H1 (cell line): ENCODE data around the gene EFCAB8. TPM values are rescaled to one million over a fixed set of nuclear protein-coding genes. Genes with fewer than 3 reads are reported as not detected.

Experiments used
- CTCF ChIA-PET: fragments of 300-600 bp; sonication (Branson Sonifier 250); formaldehyde crosslinking; loops from one replicate; lab custom pipeline; 2021; ENCODE audit not compliant: partially characterized antibody; lab: Charles Lee
- POLR2A ChIA-PET: fragments of 300-600 bp; sonication (Branson Sonifier 250); formaldehyde crosslinking; loops from one replicate; lab custom pipeline; 2021; ENCODE audit warnings: inconsistent platforms; ENCODE audit not compliant: partially characterized antibody; lab: Charles Lee
- DNase-seq, 2 experiments: peaks; one replicate each; pipeline versions ENCODE4 v3.0.0 to v3.0.0-alpha.2; 2010 to 2022; ENCODE audit warnings: low spot score in 2 of 2, low read depth in 1 of 2, mixed read lengths in 1 of 2
- FAIRE-seq: peaks from 2 replicates; lab custom pipeline; 2011; peaks lifted over from hg19 to GRCh38; lab: Jason Lieb, UNC
- H2AFZ ChIP-seq: 2 replicates; pipeline ENCODE4 v1.8.1; 2012; ENCODE audit warnings: low read length, inconsistent platforms
- H2AK5ac ChIP-seq: 2 replicates; pipeline ENCODE4 v1.6.1; 2013; ENCODE audit warnings: low read depth, low read length
- H2BK120ac ChIP-seq: replicated peaks from 2 replicates; pipeline ENCODE3; 2013; ENCODE audit warnings: low read depth, low read length, inconsistent platforms
- H2BK12ac ChIP-seq: 2 replicates; pipeline ENCODE4 v1.6.1; 2013; ENCODE audit warnings: low read depth, low read length
- H2BK15ac ChIP-seq: 2 replicates; pipeline ENCODE4 v1.6.1; 2013; ENCODE audit warnings: low read length
- H2BK20ac ChIP-seq: 2 replicates; pipeline ENCODE4 v1.6.1; 2013; ENCODE audit warnings: low read length
- H2BK5ac ChIP-seq: 2 replicates; pipeline ENCODE4 v1.6.1; 2013; ENCODE audit warnings: low read depth, low read length
- H3K14ac ChIP-seq: 2 replicates; pipeline ENCODE4 v1.6.1; 2013; ENCODE audit warnings: inconsistent platforms; ENCODE audit not compliant: insufficient read length
- H3K18ac ChIP-seq: 2 replicates; pipeline ENCODE4 v1.6.1; 2013; ENCODE audit warnings: low read length; ENCODE audit errors: extremely low read depth
- H3K23ac ChIP-seq: 2 replicates; pipeline ENCODE4 v1.6.1; 2013; ENCODE audit warnings: inconsistent platforms; ENCODE audit not compliant: insufficient read length
- H3K23me2 ChIP-seq: 2 replicates; pipeline ENCODE4 v1.6.1; 2013; ENCODE audit warnings: low read depth, low read length
- H3K27ac ChIP-seq: 2 replicates; pipeline ENCODE4 v1.6.1; 2011; ENCODE audit warnings: low read depth, low read length, inconsistent platforms
- H3K27me3 ChIP-seq, 4 experiments: replicated peaks in 1 of 4; 1 replicate in 1 of 4; 2 replicates in 3 of 4; pipeline versions ENCODE4 v1.6.1 to v1.8.1; 2011 to 2013; ENCODE audit warnings: low read length in 3 of 4, mild to moderate bottlenecking in 3 of 4, inconsistent platforms in 2 of 4, mixed read lengths in 2 of 4, moderate library complexity in 1 of 4; ENCODE audit not compliant: control insufficient read depth in 3 of 4, insufficient read depth in 3 of 4; ENCODE audit errors: extremely low read depth in 1 of 4
- H3K36me3 ChIP-seq, 4 experiments: 2 replicates each; pipeline versions ENCODE4 v1.6.1 to v1.8.1; 2011 to 2013; ENCODE audit warnings: mild to moderate bottlenecking in 4 of 4, low read length in 3 of 4, moderate library complexity in 2 of 4, control low read depth in 1 of 4, inconsistent platforms in 1 of 4; ENCODE audit not compliant: insufficient read depth in 4 of 4, control insufficient read depth in 2 of 4
- H3K4ac ChIP-seq: replicated peaks from 2 replicates; pipeline ENCODE3; 2013; ENCODE audit warnings: low read length, low read depth, mixed read lengths, inconsistent platforms; ENCODE audit not compliant: insufficient read length
- H3K4me1 ChIP-seq, 4 experiments: replicated peaks in 1 of 4; 1 replicate in 1 of 4; 2 replicates in 3 of 4; pipeline versions ENCODE4 v1.6.1 to v1.8.1; 2011 to 2013; ENCODE audit warnings: low read length in 3 of 4, inconsistent platforms in 2 of 4, mixed read lengths in 1 of 4; ENCODE audit not compliant: insufficient read depth in 4 of 4, control insufficient read depth in 3 of 4
- H3K4me2 ChIP-seq, 2 experiments: 2 replicates each; pipeline versions ENCODE4 v1.6.1 to v1.8.1; 2011 to 2013; ENCODE audit warnings: low read depth in 2 of 2, low read length in 2 of 2, control low read depth in 1 of 2, inconsistent platforms in 1 of 2, mild to moderate bottlenecking in 1 of 2; ENCODE audit not compliant: insufficient read depth in 1 of 2
- H3K4me3 ChIP-seq, 4 experiments: fragments of 200-600, 300-600 bp in 1 of 4; sonication (generic), shearing (Covaris generic), sonication (Bioruptor Twin) in 1 of 4; 2 replicates each; pipeline versions ENCODE4 v1.5.1 to v1.8.1; 2011 to 2016; ENCODE audit warnings: low read length in 4 of 4, low read depth in 3 of 4, control low read depth in 2 of 4, inconsistent platforms in 2 of 4, mild to moderate bottlenecking in 2 of 4, mixed read lengths in 1 of 4, moderate library complexity in 1 of 4; ENCODE audit not compliant: insufficient read depth in 2 of 4; ENCODE audit errors: extremely low read depth in 1 of 4
- H3K56ac ChIP-seq: replicated peaks from 2 replicates; pipeline ENCODE3; 2013; ENCODE audit warnings: low read depth, mild to moderate bottlenecking, mixed read lengths, low read length, inconsistent platforms; ENCODE audit not compliant: insufficient read length
- H3K79me1 ChIP-seq: 2 replicates; pipeline ENCODE4 v1.6.1; 2013; ENCODE audit warnings: low read depth, low read length, control low read depth
- H3K79me2 ChIP-seq, 2 experiments: 2 replicates each; pipeline versions ENCODE4 v1.6.1 to v1.8.1; 2012 to 2013; ENCODE audit warnings: low read length in 2 of 2, mild to moderate bottlenecking in 2 of 2, inconsistent platforms in 1 of 2; ENCODE audit not compliant: insufficient read depth in 2 of 2, control insufficient read depth in 1 of 2
- H3K9ac ChIP-seq, 4 experiments: replicated peaks in 1 of 4; 1 replicate in 1 of 4; 2 replicates in 3 of 4; pipeline versions ENCODE4 v1.6.1 to v1.8.1; 2011 to 2013; ENCODE audit warnings: low read depth in 3 of 4, low read length in 3 of 4, control low read depth in 2 of 4, mild to moderate bottlenecking in 2 of 4, moderate library complexity in 2 of 4, inconsistent platforms in 1 of 4; ENCODE audit errors: extremely low read depth in 1 of 4
- H3K9me3 ChIP-seq, 2 experiments: 2 replicates each; pipeline versions ENCODE4 v1.6.1 to v1.8.1; 2012 to 2013; ENCODE audit warnings: mild to moderate bottlenecking in 2 of 2, moderate library complexity in 2 of 2, control low read depth in 1 of 2, inconsistent platforms in 1 of 2, low read depth in 1 of 2, low read length in 1 of 2, mixed read lengths in 1 of 2; ENCODE audit not compliant: insufficient read depth in 2 of 2
- H4K20me1 ChIP-seq, 2 experiments: replicated peaks in 1 of 2; 2 replicates each; pipeline versions ENCODE3 to v1.8.1; 2011 to 2013; ENCODE audit warnings: inconsistent platforms in 2 of 2, low read length in 2 of 2, mild to moderate bottlenecking in 1 of 2; ENCODE audit not compliant: insufficient read depth in 2 of 2, control insufficient read depth in 1 of 2
- H4K5ac ChIP-seq: 2 replicates; pipeline ENCODE4 v1.6.1; 2013; ENCODE audit warnings: low read length, low read depth, mixed read lengths, inconsistent platforms; ENCODE audit not compliant: insufficient read length
- H4K8ac ChIP-seq: 2 replicates; pipeline ENCODE4 v1.8.0; 2013; ENCODE audit warnings: mild to moderate bottlenecking, moderate library complexity, low read length, inconsistent platforms; ENCODE audit not compliant: insufficient read depth; ENCODE audit errors: extremely low read depth
- H4K91ac ChIP-seq: replicated peaks from 2 replicates; pipeline ENCODE3; 2013; ENCODE audit warnings: low read length, mixed read lengths, inconsistent platforms; ENCODE audit not compliant: insufficient read length
- CHD2 ChIP-seq: IDR thresholded peaks from 2 replicates; pipeline ENCODE4 v1.6.1; 2012; ENCODE audit warnings: low read length, improper control_type of control experiment
- JUN ChIP-seq: IDR thresholded peaks from 2 replicates; pipeline ENCODE4 v1.6.1; 2011; ENCODE audit warnings: low read depth, mild to moderate bottlenecking, improper control_type of control experiment, low read length
- KDM5A ChIP-seq: fragments of 200-600 bp; IDR thresholded peaks from 2 replicates; pipeline ENCODE4 v1.7.1; 2012; ENCODE audit warnings: mild to moderate bottlenecking, low read length, inconsistent platforms, mixed read lengths
- PHF8 ChIP-seq: fragments of 200-600 bp; sonication (generic); conservative IDR thresholded peaks from 2 replicates; pipeline ENCODE4 v1.7.1; 2012; ENCODE audit warnings: low read depth, mild to moderate bottlenecking, inconsistent platforms, low read length, moderate library complexity
- RNF2 ChIP-seq: fragments of 200-900, 300-1000 bp; sonication (generic); IDR thresholded peaks from 2 replicates; pipeline ENCODE4 v1.7.1; 2016; ENCODE audit warnings: borderline replicate concordance, low read depth, mild to moderate bottlenecking, antibody characterized with exemption, low read length; ENCODE audit not compliant: poor library complexity, severe bottlenecking; ENCODE audit errors: missing control alignments
- SAP30 ChIP-seq: fragments of 300-600 bp; sonication (generic); IDR thresholded peaks from 2 replicates; pipeline ENCODE4 v1.7.1; 2012; ENCODE audit warnings: low read length, moderate library complexity, mild to moderate bottlenecking, inconsistent platforms; ENCODE audit not compliant: insufficient read depth, insufficient replicate concordance
- SP4 ChIP-seq: IDR thresholded peaks from 2 replicates; pipeline ENCODE4 v1.6.1; 2012; ENCODE audit warnings: low read length, inconsistent platforms
- SRF ChIP-seq: IDR thresholded peaks from 2 replicates; pipeline ENCODE4 v1.6.1; 2011; ENCODE audit warnings: mild to moderate bottlenecking, low read depth, low read length, moderate library complexity
- TAF1 ChIP-seq: IDR thresholded peaks from 2 replicates; pipeline ENCODE4 v1.6.1; 2011; ENCODE audit warnings: mild to moderate bottlenecking, low read depth, low read length
- TEAD4 ChIP-seq: IDR thresholded peaks from 2 replicates; pipeline ENCODE4 v1.6.1; 2012; ENCODE audit warnings: low read depth, low read length, inconsistent platforms, mixed read lengths
- WGBS, 2 experiments: shearing (Covaris generic) in 1 of 2; methylation state at CpG; one replicate each; pipeline versions ENCODE4 v1.1.6 to v1.1.7; 2013 to 2015; ENCODE audit warnings: low lambda C conversion rate in 2 of 2, mixed read lengths in 2 of 2, inconsistent platforms in 1 of 2, low coverage in 1 of 2, missing lambda C conversion rate in 1 of 2; ENCODE audit not compliant: insufficient replicate concordance in 2 of 2, insufficient coverage in 1 of 2, insufficient read length in 1 of 2; ENCODE audit errors: extremely low coverage in 1 of 2, missing lambda C conversion rate in 1 of 2; 5-methylcytosine and 5-hydroxymethylcytosine counted together
- polyA plus RNA-seq, 7 experiments: library from polyadenylated mRNA; depleted of rRNA in 3 of 7; stranded (reverse) in 5 of 7; unstranded in 2 of 7; fragments of >200 nt in 5 of 7; fragments of 200-250 nt in 2 of 7; gene quantifications; 1 replicate in 5 of 7; 2 replicates in 1 of 7; 4 replicates in 1 of 7; pipeline versions ENCODE4 v1.2.1 to v1.2.3, GENCODE V29; 2011 to 2013; ENCODE audit warnings: missing spikeins in 2 of 7, mixed read lengths in 2 of 7
- total RNA-seq: library from RNA; stranded (reverse); fragmentation: NEBNext Ultra II Directional; extraction: Animal tissue kit (Norgen Biotek cat#: 25700); gene quantifications from 2 replicates; pipeline ENCODE4 v1.2.1, GENCODE V29; 2021
- TF ChIP-seq, protein P1 (sequence below): IDR thresholded peaks from 2 replicates; pipeline ENCODE4 v1.6.1; 2011; ENCODE audit warnings: low read depth, mild to moderate bottlenecking, low read length; ENCODE audit not compliant: insufficient read depth

The EFCAB8 gene
- total and polyA plus RNA-seq, 2 of the 8 experiments (the other 6 are each of a cell fraction or from before 2014, with no cell fraction given) = 0.06 to 0.20 TPM

DNA sequence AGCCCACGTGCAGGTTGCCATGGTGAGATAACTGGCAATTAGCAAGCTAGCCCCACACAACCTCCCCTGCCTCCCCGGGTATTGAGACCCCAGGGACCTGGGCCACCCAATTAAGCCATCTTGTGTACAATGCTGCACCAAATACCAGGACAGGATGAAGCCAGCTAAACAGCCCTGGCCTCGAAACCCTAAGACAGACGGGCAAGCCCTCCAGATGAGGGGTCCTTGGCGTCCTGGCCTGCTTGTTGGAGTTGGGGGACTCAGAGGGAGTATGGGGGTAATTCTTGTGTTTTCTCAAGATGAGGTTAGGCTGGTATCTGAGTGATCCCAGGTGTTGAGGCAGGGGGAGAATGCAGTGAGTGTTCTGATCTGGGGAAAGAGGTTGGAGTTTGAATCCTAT lies 47.8 kb upstream of the EFCAB8 start:
- H4K8ac ChIP-seq = no peak overlapping the region
- H3K27ac ChIP-seq = 0 out of 2 replicates have a peak overlapping the region, but pooled peaks have one; percentile 12
- H2AFZ ChIP-seq = no peak overlapping the region
- no peak overlapping the region for H2BK15ac ChIP-seq
- peaks cover 15 to 22% of the 10 kb centered on the region in 2 experiments for H4K20me1 ChIP-seq
- no peak overlapping the region for H3K4me3 ChIP-seq
- POLR2A ChIA-PET = interaction anchor here (0.6 to 12.6 kb wide), 20 partner anchors 8 to 280 kb away, joined by 3 to 112 read pairs (median 5); partner anchors contain the start of genes C20orf203, COMMD7, DNMT3B and MAPRE1
- no peak overlapping the region for H3K9ac ChIP-seq
- no peak overlapping the region for H3K18ac ChIP-seq
- H2BK12ac ChIP-seq = no peak overlapping the region
- no peak overlapping the region for H2BK5ac ChIP-seq
- no peak overlapping the region for H3K4ac ChIP-seq
- H3K4me1 ChIP-seq = peaks cover 5 to 13% (median 10%) of the 10 kb centered on the region in 4 experiments
- no peaks in the 10 kb centered on the region for H3K23me2 ChIP-seq
- no peak overlapping the region for H2BK120ac ChIP-seq
- peaks cover 32 to 45% (median 42%) of the 10 kb centered on the region in 4 experiments for H3K36me3 ChIP-seq
- H3K27me3 ChIP-seq = no peaks in the 10 kb centered on the region
- H2BK20ac ChIP-seq = no peak overlapping the region
- FAIRE-seq (no peak), DNase-seq (no peak)
- no peak overlapping the region for H3K23ac ChIP-seq
- H3K14ac ChIP-seq = no peak overlapping the region
- CTCF ChIA-PET = interaction anchor here (2.3 kb wide), 1 partner anchor 21 kb away, joined by 10 read pairs; no protein-coding TSS in a partner anchor
- H4K91ac ChIP-seq = no peak overlapping the region
- no peak overlapping the region for H4K5ac ChIP-seq
- no peak overlapping the region for H2AK5ac ChIP-seq
- no peak overlapping the region for H3K56ac ChIP-seq
- H3K79me1 ChIP-seq = no peaks in the 10 kb centered on the region
- H3K79me2 ChIP-seq = no peaks in the 10 kb centered on the region
- H3K4me2 ChIP-seq = no peak overlapping the region
- no peaks in the 10 kb centered on the region for H3K9me3 ChIP-seq
- 65% methylated on average over 5 of the region's 5 CpGs; no CpG with 5 or more reads in 1 of the 2 experiments for WGBS, 2 experiments
- TF ChIP-seq SRF = no peak
- no peak for TF ChIP-seq SAP30
- no peak for TF ChIP-seq TAF1
- TF ChIP-seq TEAD4 = no peak
- TF ChIP-seq PHF8 = no peak
- no peak for TF ChIP-seq KDM5A
- TF ChIP-seq RNF2 = no peak
- TF ChIP-seq, protein P1, sequence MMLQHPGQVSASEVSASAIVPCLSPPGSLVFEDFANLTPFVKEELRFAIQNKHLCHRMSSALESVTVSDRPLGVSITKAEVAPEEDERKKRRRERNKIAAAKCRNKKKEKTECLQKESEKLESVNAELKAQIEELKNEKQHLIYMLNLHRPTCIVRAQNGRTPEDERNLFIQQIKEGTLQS = no peak
- TF ChIP-seq SP4 = peak; percentile 15; the same call in 1 of the 2 replicates
- no peak for TF ChIP-seq CHD2
- no peak for TF ChIP-seq JUN
